Hepatocyte (in vitro differentiated cells): Measurements from ENCODE around the gene RHOF. TPM values are rescaled to one million over a fixed set of nuclear protein-coding genes. Genes with fewer than 3 reads are reported as not detected.

Experiments
- DNase-seq: peaks from one replicate; pipeline ENCODE4 v3.0.0-alpha.2; 2016; ENCODE audit warnings: low spot score
- H2AFZ ChIP-seq: fragments of 200-600 bp; sonication (generic); 2 replicates; pipeline ENCODE4 v1.6.0; 2016; ENCODE audit warnings: antibody characterized with exemption, mild to moderate bottlenecking
- H3K27ac ChIP-seq: fragments of 200-600 bp; sonication (generic); 2 replicates; pipeline ENCODE4 v1.5.1; 2016; ENCODE audit warnings: mild to moderate bottlenecking
- H3K27me3 ChIP-seq: fragments of 200-600 bp; sonication (generic); 2 replicates; pipeline ENCODE4 v1.6.1; 2016
- H3K36me3 ChIP-seq: fragments of 200-600 bp; sonication (generic); replicated peaks from 2 replicates; pipeline ENCODE4 v1.5.1; 2016; ENCODE audit warnings: low read depth; ENCODE audit not compliant: insufficient read depth
- H3K4me1 ChIP-seq: fragments of 200-600 bp; sonication (generic); 2 replicates; pipeline ENCODE4 v1.5.1; 2016; ENCODE audit warnings: mild to moderate bottlenecking, moderate library complexity; ENCODE audit not compliant: insufficient read depth
- H3K4me2 ChIP-seq: fragments of 200-600 bp; sonication (generic); 2 replicates; pipeline ENCODE4 v1.6.0; 2016
- H3K4me3 ChIP-seq: fragments of 200-600 bp; sonication (generic); 2 replicates; pipeline ENCODE4 v1.5.1; 2016; ENCODE audit warnings: mild to moderate bottlenecking
- H3K79me2 ChIP-seq: fragments of 200-600 bp; sonication (generic); 2 replicates; pipeline ENCODE4 v1.6.0; 2017; ENCODE audit warnings: mild to moderate bottlenecking
- H3K9me2 ChIP-seq: fragments of 200-600 bp; sonication (generic); replicated peaks from 2 replicates; pipeline ENCODE4 v1.6.0; 2017; ENCODE audit warnings: mild to moderate bottlenecking; ENCODE audit not compliant: insufficient read depth
- H3K9me3 ChIP-seq: fragments of 200-600 bp; sonication (generic); 2 replicates; pipeline ENCODE4 v1.5.1; 2016; ENCODE audit warnings: low read depth, mild to moderate bottlenecking
- H4K20me1 ChIP-seq: fragments of 200-600 bp; sonication (generic); 2 replicates; pipeline ENCODE4 v1.6.0; 2016; ENCODE audit warnings: mild to moderate bottlenecking; ENCODE audit not compliant: insufficient read depth, poor library complexity, severe bottlenecking
- EZH2 ChIP-seq: fragments of 200-600 bp; sonication (generic); IDR thresholded peaks from 2 replicates; pipeline ENCODE4 v1.6.1; 2016; ENCODE audit warnings: antibody characterized with exemption, mild to moderate bottlenecking, borderline replicate concordance
- EZH2phosphoT487 ChIP-seq: fragments of 200-600 bp; sonication (generic); IDR thresholded peaks from one replicate; pipeline ENCODE4 v1.6.1; 2018; ENCODE audit warnings: antibody characterized with exemption, mild to moderate bottlenecking, low read depth, moderate library complexity; ENCODE audit not compliant: unreplicated experiment, severe bottlenecking
- WGBS: methylation state at CpG from one replicate; pipeline ENCODE4 v1.1.6; 2016; ENCODE audit warnings: low lambda C conversion rate; ENCODE audit errors: missing lambda C conversion rate; 5-methylcytosine and 5-hydroxymethylcytosine counted together
- polyA plus RNA-seq: library from polyadenylated mRNA; unstranded; fragments of >200 nt; fragmentation: Nextera tagmentation; extraction: Ambion mirVana; gene quantifications from 2 replicates; pipeline ENCODE4 v1.2.1, GENCODE V29; 2016
- total RNA-seq: library from RNA; depleted of rRNA; stranded (reverse); fragments of >200 nt; gene quantifications from 2 replicates; pipeline ENCODE4 v1.2.3, GENCODE V29; 2014
- TF ChIP-seq, protein P1 (sequence below): fragments of 200-600 bp; sonication (generic); IDR thresholded peaks from 2 replicates; pipeline ENCODE4 v1.5.1; 2016; ENCODE audit warnings: antibody characterized with exemption, mild to moderate bottlenecking; ENCODE audit not compliant: poor library complexity

RHOF gene
- total and polyA plus RNA-seq, 2 experiments from 2014 or later = 40.4 to 45.3 TPM

GRCh38 chr12:121787063-121788025 is 6.1 kb downstream of the RHOF start:
- H2AFZ ChIP-seq = no peak overlapping the region
- H3K9me2 ChIP-seq = no peaks in the 10 kb centered on the region
- peaks cover 3% of the 10 kb centered on the region for H3K4me1 ChIP-seq
- H3K4me3 ChIP-seq = no peak overlapping the region
- H3K79me2 ChIP-seq = peaks cover 59% of the 10 kb centered on the region
- H3K27me3 ChIP-seq = no peaks in the 10 kb centered on the region
- no peak overlapping the region for H3K4me2 ChIP-seq
- H3K36me3 ChIP-seq = no peaks in the 10 kb centered on the region
- H4K20me1 ChIP-seq = peaks cover 3% of the 10 kb centered on the region
- WGBS = 95% methylated on average over 17 of the region's 17 CpGs
- TF ChIP-seq EZH2phosphoT487 (no peak), EZH2 (no peak)
- TF ChIP-seq, protein P1, sequence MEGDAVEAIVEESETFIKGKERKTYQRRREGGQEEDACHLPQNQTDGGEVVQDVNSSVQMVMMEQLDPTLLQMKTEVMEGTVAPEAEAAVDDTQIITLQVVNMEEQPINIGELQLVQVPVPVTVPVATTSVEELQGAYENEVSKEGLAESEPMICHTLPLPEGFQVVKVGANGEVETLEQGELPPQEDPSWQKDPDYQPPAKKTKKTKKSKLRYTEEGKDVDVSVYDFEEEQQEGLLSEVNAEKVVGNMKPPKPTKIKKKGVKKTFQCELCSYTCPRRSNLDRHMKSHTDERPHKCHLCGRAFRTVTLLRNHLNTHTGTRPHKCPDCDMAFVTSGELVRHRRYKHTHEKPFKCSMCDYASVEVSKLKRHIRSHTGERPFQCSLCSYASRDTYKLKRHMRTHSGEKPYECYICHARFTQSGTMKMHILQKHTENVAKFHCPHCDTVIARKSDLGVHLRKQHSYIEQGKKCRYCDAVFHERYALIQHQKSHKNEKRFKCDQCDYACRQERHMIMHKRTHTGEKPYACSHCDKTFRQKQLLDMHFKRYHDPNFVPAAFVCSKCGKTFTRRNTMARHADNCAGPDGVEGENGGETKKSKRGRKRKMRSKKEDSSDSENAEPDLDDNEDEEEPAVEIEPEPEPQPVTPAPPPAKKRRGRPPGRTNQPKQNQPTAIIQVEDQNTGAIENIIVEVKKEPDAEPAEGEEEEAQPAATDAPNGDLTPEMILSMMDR = no peak
- DNase-seq = no peak
- peak overlapping the region; percentile 59 for H3K27ac ChIP-seq
- H3K9me3 ChIP-seq = no peaks in the 10 kb centered on the region

DNA sequence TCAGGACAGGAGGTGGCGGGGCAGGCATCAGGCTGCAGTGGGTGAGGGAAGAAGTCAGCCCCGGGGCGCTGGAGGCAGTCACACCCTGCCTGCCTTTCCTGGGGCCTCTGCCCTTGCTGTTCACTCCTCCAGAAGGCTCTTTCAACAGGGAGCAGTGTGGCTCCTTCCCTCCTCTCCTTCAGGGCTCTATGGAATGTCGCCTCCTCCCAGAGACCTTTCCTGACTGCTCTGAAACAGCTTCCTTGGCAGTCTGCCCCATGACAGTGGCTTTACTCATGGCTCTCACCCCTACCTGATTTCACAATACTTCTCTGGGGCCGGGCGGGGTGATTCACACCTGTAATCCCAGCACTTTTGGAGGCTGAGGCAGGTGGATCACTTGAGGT is 7.1 kb downstream of the RHOF start:
- Histone ChIP-seq H3K27me3 (no peaks in the 10 kb centered on the region), H2AFZ (no peak overlapping the region), H3K36me3 (no peaks in the 10 kb centered on the region), H3K9me2 (no peaks in the 10 kb centered on the region), H3K4me2 (no peak overlapping the region), H3K4me1 (peaks cover 9% of the 10 kb centered on the region), H3K27ac (peak overlapping the region; percentile 59), H3K4me3 (no peak overlapping the region), H3K9me3 (no peaks in the 10 kb centered on the region), H3K79me2 (peaks cover 60% of the 10 kb centered on the region), H4K20me1 (peaks cover 3% of the 10 kb centered on the region)
- TF ChIP-seq EZH2phosphoT487 (no peak), EZH2 (no peak)
- TF ChIP-seq, protein P1 = no peak
- no peak for DNase-seq
- 78% methylated on average over 6 of the region's 6 CpGs for WGBS

- Histone ChIP-seq H3K27ac (peak overlapping the region; percentile 31), H3K36me3 (no peaks in the 10 kb centered on the region), H3K4me2 (no peak overlapping the region), H3K4me3 (no peak overlapping the region), H3K9me3 (no peaks in the 10 kb centered on the region), H2AFZ (no peak overlapping the region), H3K4me1 (peaks cover 11% of the 10 kb centered on the region), H3K9me2 (no peaks in the 10 kb centered on the region), H3K79me2 (peaks cover 40% of the 10 kb centered on the region), H3K27me3 (no peaks in the 10 kb centered on the region), H4K20me1 (peaks cover 3% of the 10 kb centered on the region)
- DNase-seq = no peak
- 81% methylated on average over 6 of the region's 6 CpGs for WGBS
- TF ChIP-seq EZH2 = no peak
- no peak for TF ChIP-seq EZH2phosphoT487
- TF ChIP-seq, protein P1 = no peak
Measured at GRCh38 chr12:121784460-121784859, 9.0 kb downstream of the RHOF start.
